NCI-H2196 treated with DMSO at 0.1 percent for 48 hours (cell line): ENCODE measurements around the gene FZR1.
A peak's percentile ranks its signal among the peaks of the same experiment; 100 is the strongest.
"Not testable (repeated sequence)": the region's sequence is repeated elsewhere in the genome, so short reads cannot be mapped to it uniquely, and the experiment has no call there.

ENCODE experiments used
- DNase-seq: peaks from one replicate; lab custom pipeline; 2025; ENCODE audit not compliant: unreplicated experiment; lab: John Stamatoyannopoulos, UW

The FZR1 gene

DNA sequence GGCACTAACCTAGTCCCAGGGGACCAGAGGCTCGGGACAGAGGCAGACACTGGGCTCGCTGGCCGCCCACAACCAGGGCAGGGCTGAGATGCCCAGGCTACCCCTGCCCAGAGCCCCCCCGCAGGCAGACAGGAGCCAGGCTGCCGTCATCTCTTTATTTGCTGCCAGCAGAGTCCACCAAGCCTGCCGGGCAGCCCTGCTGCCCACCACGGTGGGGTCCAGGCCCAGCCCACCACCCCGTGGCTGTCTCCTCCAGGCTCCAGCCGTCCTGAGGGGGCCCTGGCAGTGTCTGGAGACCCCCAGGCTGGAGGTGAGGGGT lies 37.9 kb downstream of the FZR1 start:
- no peak for DNase-seq

- no peak for DNase-seq
These were observed 38.9 kb downstream of the FZR1 start for GRCh38 chr19:3544742-3545668.

GRCh38 chr19:3545669-3546034 lies 39.5 kb downstream of the FZR1 start:
- DNase-seq: no peak

- no peak for DNase-seq
These were observed 40.0 kb downstream of the FZR1 start for GRCh38 chr19:3546119-3546518.

GRCh38 chr19:3547301-3547731 lies 41.2 kb downstream of the FZR1 start:
- no peak for DNase-seq

DNA sequence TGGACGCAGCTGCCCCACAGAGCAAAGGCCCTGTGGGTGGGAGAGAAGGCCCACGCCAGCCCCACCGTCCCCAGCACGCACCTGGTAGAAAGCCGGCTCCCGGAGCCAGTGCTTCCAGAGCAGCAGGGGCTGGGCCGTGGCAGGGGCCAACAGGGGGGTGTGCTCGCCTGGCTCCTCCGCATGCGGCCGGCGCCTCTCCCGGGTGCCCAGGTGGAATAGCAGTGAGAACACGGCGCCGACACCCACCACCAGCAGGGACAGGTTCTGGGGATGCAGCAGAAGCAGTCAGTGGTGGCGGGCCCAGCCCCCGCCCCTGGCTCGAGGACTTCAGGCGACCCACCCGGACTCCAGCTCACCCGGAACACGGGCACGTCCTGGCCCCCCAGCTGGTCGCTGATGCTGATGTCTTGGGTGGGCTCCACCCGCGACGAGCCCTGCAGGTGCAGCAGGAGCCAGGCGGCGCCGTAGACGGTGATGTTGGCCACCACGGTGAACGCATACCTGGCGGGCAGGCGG lies 41.7 kb downstream of the FZR1 start:
- DNase-seq: no peak

DNA sequence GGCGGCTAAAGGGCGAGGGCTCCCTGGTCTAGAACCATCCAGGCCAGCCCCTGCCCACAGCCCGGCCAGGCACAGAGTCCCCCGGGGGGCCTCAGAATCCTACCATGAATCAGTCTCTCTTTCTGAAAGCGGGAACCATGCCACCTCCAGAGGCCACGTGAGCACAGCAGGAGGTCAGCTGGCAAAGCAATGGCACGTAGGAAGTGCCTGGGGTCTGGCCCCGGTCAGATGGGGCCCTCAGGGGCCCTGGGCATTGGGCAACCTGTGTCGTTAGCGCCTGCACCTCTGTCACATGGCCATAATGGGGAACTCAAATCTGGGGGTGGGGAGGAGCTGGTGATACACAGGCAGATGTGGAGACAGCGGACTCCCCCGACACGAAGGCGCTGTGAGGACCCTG lies 42.5 kb downstream of the FZR1 start:
- no peak for DNase-seq

DNA sequence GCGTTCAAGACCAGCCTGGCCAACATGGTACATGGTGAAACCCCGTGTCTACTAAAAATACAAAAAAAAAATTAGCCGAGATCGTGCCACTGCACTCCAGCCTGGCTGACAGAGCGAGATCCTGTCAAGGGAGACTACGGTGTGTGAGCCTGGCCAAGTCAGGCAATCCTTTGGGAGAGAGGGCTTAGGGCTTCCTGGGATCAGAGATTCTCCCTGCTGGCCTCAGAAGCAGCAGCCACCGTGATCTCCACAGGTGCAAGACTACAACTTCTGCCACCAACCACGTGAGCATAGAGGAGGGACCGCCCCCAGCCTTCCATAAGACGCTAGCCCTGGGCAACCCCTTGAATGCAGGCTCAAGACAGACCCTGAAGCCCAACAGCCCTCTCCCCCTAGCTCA lies 43.7 kb downstream of the FZR1 start:
- no peak for DNase-seq

- no peak for DNase-seq
These were observed 45.1 kb downstream of the FZR1 start for GRCh38 chr19:3550947-3551791.

DNA sequence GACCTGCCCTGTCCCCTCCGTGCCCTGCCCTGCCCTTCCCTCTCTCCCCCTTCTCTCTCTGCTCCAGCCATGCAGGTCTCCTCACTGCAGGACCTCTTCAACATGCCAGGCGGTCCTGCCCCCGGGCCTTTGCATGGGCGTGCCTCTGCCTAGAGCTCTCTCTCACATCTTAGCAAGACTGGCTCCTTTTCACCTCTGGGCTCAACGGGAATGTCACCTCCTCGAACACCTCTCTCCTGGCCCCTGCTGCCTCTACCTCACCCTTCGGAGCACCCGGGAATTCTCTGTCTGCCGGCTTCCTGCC lies 45.6 kb downstream of the FZR1 start:
- no peak for DNase-seq

GRCh38 chr19:3554254-3555083 lies 48.4 kb downstream of the FZR1 start:
- no peak for DNase-seq

DNA sequence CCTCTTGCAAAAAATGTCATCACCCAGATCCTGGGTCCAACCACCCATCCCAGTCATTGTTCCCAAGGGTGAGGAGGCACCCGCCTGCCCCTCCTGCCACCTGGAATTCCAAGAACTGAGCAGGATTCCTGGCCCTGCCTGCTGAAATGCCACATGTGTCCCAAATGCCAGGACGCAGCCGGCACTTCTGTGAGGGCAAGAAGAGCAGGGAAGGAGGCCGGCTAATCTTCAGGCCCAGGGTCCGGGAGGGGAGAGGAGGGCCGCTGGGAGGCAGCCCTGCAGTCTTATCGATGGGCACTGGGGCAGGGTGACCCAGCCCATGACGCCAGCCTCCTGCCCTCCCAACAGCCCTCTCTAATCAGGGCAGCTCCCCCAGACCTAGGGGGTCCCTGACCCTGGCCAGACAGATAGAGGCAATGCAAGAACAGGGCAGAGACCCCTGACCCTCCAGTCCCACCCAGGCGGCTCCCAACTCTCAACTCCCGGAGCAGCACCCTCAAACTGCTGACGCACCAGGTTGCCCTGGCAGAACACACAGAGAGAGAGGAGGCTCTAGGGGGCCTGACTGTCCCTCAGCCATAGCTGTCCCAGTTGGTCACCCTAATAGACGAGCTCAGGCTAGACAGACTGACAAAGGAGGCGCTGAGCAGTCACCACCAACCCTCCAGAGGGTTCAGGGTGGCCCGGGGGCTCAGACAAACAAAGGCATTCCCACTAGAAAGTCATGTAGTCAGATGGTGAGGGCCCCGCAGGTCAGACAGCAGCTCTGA lies 49.7 kb downstream of the FZR1 start:
- DNase-seq: no peak

DNA sequence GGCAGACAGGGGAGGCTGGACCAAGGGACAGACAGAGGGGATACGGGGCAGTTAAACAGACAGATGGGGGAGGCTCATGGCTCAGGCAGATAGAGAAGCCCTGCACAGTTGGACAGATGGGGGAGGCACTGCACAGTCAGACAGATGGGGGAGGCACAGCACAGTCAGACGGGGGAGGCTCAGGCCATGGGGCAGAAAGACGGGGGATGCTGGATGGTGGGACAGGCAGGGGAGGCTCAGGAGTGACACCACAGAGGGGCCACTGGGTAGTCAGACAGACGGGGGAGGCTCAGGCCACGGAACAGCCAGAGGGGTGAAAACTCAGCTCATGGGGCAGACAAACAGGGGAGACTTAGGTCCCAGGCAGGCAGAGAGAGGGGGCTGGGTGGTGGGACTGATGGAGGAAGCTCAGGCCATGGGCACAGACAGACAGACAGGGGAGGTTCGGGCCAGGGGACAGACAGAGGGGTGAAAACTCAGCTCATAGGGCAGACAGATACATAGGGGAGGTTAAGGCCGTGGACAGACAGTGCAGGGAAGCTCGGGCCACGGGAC lies 50.4 kb downstream of the FZR1 start:
- no peak for DNase-seq

DNA sequence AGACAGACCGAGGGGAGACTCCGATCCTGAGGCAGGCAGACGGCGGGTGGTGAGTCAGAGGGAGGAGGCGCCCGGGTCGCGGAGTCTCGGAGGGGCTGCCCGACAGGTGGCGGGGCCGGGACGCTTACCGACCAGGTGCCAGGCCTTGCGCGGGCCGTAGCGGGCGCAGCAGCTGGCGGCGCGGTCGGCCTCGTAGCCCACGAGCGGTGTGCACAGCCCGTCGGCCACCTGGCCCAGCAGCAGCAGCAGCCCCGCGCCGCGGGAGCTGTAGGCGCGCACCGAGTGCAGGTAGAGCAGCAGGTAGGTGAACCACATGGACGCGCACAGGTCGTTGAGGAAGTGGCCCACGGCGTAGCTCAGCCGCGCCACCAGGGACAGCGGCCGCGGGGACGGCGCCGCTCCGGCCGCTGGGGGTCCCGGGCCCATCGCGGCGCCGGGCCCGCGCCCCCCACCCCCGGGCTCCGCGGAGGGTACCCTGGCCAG lies 50.9 kb downstream of the FZR1 start:
- no peak for DNase-seq

DNA sequence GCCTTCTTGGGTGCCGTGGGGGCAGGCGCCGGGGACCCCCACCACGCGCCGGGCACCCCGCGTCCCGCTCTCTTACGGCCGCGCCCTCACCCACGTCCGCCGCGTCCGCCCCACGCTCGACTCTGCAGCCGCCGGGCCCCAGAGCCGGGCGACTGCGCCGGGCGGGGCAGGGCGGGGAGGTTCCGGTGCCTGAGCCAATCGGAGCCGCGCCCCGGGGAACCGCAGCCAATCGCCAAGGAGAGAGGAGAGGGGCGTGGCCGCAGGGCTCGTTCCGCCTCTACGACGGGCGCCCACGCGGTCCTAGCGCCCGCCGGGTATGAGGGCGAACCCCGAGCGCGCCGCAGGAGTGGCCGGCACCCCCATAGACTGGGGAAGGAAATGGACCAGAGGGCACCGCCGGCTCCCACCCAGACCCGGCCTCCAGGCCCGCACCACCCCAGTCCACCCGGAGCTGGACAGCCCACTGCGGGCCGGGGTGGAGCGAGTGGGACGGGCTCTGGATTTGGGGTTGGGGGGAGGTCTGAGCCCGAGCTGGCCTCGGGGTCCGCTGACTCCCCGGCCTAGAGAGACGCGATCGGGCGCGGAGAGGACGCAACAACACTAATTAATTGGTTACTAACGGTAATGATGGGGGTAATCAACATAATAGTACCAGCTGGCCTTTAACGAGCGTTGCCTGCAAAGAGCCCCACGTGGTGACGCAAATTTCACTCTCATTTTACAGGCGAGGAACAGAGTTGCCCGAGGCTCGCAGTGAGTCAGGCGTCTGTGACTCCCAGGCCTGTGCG lies 51.5 kb downstream of the FZR1 start, which contains the start of gene MFSD12:
Gene MFSD12, minus strand, starts transcription at position 126 of the 788 bp plus-strand sequence. CDS start 183 bp downstream, outside the sequence.
- peak; percentile 93 for DNase-seq

GRCh38 chr19:3563709-3564524 lies 57.8 kb downstream of the FZR1 start:
- no peak for DNase-seq

DNA sequence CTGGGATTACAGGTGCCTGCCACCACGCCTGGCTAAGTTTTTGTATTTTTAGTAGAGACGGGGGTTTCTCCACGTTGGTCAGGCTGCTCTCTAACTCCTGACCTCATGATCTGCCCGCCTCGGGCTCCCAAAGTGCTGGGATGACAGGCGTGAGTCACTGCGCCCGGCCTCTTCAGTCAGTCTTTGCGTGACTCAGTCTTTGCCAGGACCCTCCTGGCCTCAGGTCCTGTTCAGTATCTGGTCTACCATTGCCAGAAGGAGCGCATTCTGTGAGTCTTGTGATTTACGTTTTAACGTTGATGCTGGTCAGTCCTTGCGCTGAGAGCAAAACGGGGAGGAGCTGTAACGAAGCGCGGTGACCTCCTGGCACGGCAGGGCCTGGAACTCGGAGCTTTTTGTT lies 59.0 kb downstream of the FZR1 start:
- no peak for DNase-seq

GRCh38 chr19:3570042-3570441 lies 63.9 kb downstream of the FZR1 start:
- not testable (repeated sequence) for DNase-seq
